NOMO-1 treated with dmso at 0.1 percent for 144 hours (cell line): Measurements from ENCODE around the gene SDSL.

Experiments
- DNase-seq: peaks from one replicate; lab custom pipeline; 2025; ENCODE audit not compliant: unreplicated experiment; lab: John Stamatoyannopoulos, UW

SDSL gene

DNA sequence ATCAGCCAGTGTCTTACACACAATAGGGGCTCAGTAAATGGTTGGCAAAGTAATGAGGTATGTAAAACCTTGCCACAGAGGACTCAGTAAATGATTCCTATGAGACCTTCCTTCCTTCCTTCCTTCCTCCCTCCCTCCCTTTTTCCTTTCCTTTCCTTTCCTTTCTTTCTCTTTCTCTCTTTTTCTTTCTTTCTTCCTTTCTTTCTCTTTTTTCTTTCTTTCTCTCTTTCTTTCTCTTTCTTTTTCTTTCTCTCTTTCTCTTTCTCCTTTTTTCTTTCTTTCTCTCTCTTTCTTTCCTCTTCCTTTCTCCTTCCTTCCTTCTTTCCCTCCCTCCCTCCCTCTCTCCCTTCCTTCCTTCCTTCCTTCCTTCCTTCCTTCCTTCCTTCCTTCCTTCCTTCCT, 26.0 kb upstream of the SDSL start:
- no peak for DNase-seq

GRCh38 chr12:113396828-113397496, 25.2 kb upstream of the SDSL start:
- DNase-seq, result no peak

GRCh38 chr12:113397497-113398197, 24.5 kb upstream of the SDSL start:
- DNase-seq, result no peak

- DNase-seq, result no peak
Measured at GRCh38 chr12:113398346-113399290, 23.6 kb upstream of the SDSL start.

- no peak for DNase-seq
Measured at GRCh38 chr12:113399490-113399889, 22.7 kb upstream of the SDSL start.

GRCh38 chr12:113400362-113400761, 21.8 kb upstream of the SDSL start:
- no peak for DNase-seq

DNA sequence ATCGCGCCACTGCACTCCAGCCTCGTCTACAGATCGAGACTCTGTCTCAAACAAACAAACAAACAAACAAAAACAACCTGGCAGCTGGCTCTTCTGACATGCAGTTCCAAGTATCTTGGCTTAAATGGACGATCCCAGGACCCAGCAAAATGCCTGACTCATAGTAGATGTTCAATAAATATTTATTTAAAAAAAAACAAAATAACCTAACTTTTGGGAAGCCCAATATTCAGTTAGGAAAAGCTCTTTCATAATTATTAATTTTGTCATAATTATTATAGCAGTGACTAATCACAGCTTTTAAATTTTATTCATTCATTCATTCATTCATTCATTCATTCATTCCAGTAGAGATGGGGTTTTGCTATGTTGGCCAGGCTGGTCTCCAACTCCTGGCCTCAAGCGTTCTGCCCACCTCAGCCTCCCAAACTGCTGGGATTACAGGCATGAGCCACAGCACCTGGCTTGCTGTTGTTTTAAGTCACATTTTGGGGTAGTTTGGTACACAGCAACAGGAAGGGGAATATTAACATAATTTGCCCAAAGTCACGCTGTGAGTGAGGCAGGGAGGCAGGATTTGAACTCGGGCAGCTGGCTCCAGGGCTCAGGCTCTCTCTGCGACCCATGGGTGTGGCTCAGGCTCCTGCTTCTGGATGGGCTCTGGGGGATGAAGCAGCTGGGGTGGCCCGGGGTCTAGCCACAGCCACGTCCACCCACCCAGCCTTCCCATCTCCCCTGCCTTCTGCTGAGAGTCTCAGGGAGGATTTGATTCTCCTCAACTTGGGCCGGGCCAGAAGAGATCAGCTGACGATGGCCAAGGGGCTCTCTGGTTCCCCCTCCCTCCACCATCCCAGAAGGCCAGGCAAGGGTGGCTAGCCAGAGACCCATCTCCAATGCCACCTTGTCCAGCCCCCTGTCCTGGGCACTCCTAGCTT, 20.8 kb upstream of the SDSL start:
- no peak for DNase-seq

GRCh38 chr12:113402586-113403260, 19.5 kb upstream of the SDSL start:
- no peak for DNase-seq

- DNase-seq, result peak; percentile 4
Measured at GRCh38 chr12:113403435-113404415, 18.5 kb upstream of the SDSL start, which contains the start of gene SDS. Gene SDS, minus strand, starts transcription at chr12:113403887. Its CDS starts 4,179 bp downstream, at chr12:113399708.

- DNase-seq, result peak; percentile 40
Measured at GRCh38 chr12:113405694-113406093, 16.5 kb upstream of the SDSL start.

- DNase-seq, result peak; percentile 37
Measured at GRCh38 chr12:113407931-113408600, 14.1 kb upstream of the SDSL start.

GRCh38 chr12:113408756-113409298, 13.4 kb upstream of the SDSL start:
- no peak for DNase-seq

GRCh38 chr12:113409462-113410124, 12.6 kb upstream of the SDSL start:
- no peak for DNase-seq

DNA sequence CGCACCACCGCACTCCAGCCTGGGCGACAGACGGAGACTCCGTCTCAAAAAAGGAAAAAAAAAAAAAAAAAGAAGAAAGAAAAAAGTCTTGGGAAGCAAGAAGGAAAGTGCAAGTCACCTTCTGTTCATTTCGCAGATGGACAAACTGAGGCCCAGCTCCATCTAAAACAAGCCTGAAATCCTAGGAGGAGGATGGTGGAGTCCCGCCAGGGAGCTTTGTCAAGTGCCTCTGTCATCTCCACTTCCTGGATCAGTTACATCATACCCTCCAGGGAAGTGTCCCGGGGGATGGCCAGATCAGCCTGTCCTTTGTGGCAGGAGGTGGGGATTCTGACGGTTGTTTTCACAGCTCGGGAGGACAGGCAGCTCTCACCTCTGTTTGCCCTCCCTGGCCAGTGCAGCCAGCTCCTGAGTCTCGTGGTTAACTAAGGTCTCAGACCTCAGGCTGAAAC, 8.7 kb upstream of the SDSL start:
- DNase-seq, result no peak

- DNase-seq, result no peak
Measured at GRCh38 chr12:113414519-113415038, 7.6 kb upstream of the SDSL start.

DNA sequence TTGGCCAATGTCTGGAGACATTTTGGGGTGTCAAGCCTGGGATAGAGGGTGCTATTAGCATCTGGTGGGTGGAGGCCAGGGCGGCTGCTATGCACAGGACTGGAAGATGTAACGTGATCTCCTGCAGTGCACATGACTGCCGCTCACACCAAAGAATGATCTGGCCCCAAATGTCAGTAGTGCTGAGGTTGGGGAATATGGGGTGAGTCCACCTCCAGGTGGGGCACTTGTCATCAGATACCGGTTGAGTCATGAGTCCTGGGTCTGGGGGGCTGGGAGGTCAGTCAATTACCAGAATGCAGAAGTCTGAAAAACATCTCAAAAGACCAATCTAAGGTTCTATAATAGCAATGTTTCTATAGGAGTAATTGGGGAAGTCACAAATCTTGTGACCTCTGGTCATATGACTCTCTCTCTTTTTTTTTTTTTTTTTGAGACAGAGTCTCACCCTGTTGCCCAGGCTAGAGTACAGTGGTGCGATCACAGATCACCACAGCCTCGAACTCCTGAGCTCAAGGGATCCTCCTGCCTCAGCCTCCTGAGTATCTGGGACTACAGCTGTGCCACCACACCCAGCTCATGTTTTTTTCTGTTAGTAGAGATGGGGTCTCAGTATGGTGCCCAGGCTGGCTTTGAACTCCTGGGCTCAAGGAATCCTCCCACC, 6.0 kb upstream of the SDSL start:
- peak; percentile 52 for DNase-seq
